GM23338 (cell line): Measurements from ENCODE around the gene SND1. TPM values are rescaled to one million over a fixed set of nuclear protein-coding genes. Genes with fewer than 3 reads are reported as not detected.

Experiments
- ATAC-seq: fragments of 200-7000 bp; cut with Tn5 transposase; 3 replicates; pipeline ENCODE4 v1.9.1; 2020
- DNase-seq: peaks from one replicate; pipeline ENCODE4 v3.0.0-alpha.2; 2015; ENCODE audit warnings: low spot score
- H2AFZ ChIP-seq: fragments of 200-600 bp; sonication (generic); 2 replicates; pipeline ENCODE4 v1.8.0; 2016; ENCODE audit warnings: antibody characterized with exemption, mild to moderate bottlenecking, moderate library complexity
- H3F3A ChIP-seq: fragments of 200-600 bp; sonication (generic); replicated peaks from 2 replicates; pipeline ENCODE4 v1.8.0; 2017; ENCODE audit warnings: antibody characterized with exemption, mixed run types, low read depth
- H3K27ac ChIP-seq: fragments of 200-600 bp; sonication (generic); 2 replicates; pipeline ENCODE4 v1.6.1; 2016; ENCODE audit warnings: low read depth
- H3K27me3 ChIP-seq: fragments of 200-600 bp; sonication (generic); 2 replicates; pipeline ENCODE4 v1.8.0; 2016; ENCODE audit warnings: mild to moderate bottlenecking, mixed run types, moderate library complexity; ENCODE audit not compliant: insufficient read depth
- H3K36me3 ChIP-seq: fragments of 200-600 bp; sonication (generic); 2 replicates; pipeline ENCODE4 v1.8.0; 2016; ENCODE audit warnings: mild to moderate bottlenecking; ENCODE audit not compliant: insufficient read depth
- H3K4me1 ChIP-seq: fragments of 200-600 bp; sonication (generic); 2 replicates; pipeline ENCODE4 v1.8.0; 2016; ENCODE audit warnings: mild to moderate bottlenecking, moderate library complexity; ENCODE audit not compliant: insufficient read depth
- H3K4me2 ChIP-seq: fragments of 200-600 bp; sonication (generic); 2 replicates; pipeline ENCODE4 v1.7.1; 2017; ENCODE audit warnings: mixed run types
- H3K4me3 ChIP-seq: fragments of 200-600 bp; sonication (generic); 2 replicates; pipeline ENCODE4 v1.6.1; 2016; ENCODE audit warnings: mixed run types
- H3K79me2 ChIP-seq: fragments of 200-600 bp; sonication (generic); replicated peaks from 2 replicates; pipeline ENCODE4 v1.8.0; 2017; ENCODE audit warnings: mild to moderate bottlenecking; ENCODE audit not compliant: insufficient read depth
- H3K9me2 ChIP-seq: fragments of 200-600 bp; sonication (generic); 2 replicates; pipeline ENCODE4 v1.8.0; 2017; ENCODE audit not compliant: insufficient read depth
- H4K20me1 ChIP-seq: fragments of 200-600 bp; sonication (generic); replicated peaks from 2 replicates; pipeline ENCODE4 v1.8.0; 2017; ENCODE audit warnings: mild to moderate bottlenecking; ENCODE audit not compliant: insufficient read depth
- H3K27ac Mint-ChIP-seq: 2 replicates; pipeline ENCODE4 v1.8.0; 2020; ENCODE audit warnings: inconsistent platforms, mild to moderate bottlenecking, moderate library complexity, mixed read lengths
- H3K27me3 Mint-ChIP-seq: 3 replicates; pipeline ENCODE4 v1.8.0; 2022; ENCODE audit warnings: low read depth, mild to moderate bottlenecking, moderate library complexity, mixed read lengths, inconsistent platforms; ENCODE audit not compliant: insufficient read depth, poor library complexity
- H3K36me3 Mint-ChIP-seq: 3 replicates; pipeline ENCODE4 v1.8.0; 2021; ENCODE audit warnings: low read depth, mild to moderate bottlenecking, inconsistent platforms, moderate library complexity, mixed read lengths
- H3K4me1 Mint-ChIP-seq: 3 replicates; pipeline ENCODE4 v1.8.0; 2020; ENCODE audit warnings: mild to moderate bottlenecking, inconsistent platforms, mixed read lengths
- H3K4me3 Mint-ChIP-seq: 3 replicates; pipeline ENCODE4 v1.8.0; 2021; ENCODE audit warnings: moderate library complexity, mild to moderate bottlenecking, inconsistent platforms, mixed read lengths
- H3K9me3 Mint-ChIP-seq: 3 replicates; pipeline ENCODE4 v1.8.0; 2020; ENCODE audit warnings: moderate library complexity, mild to moderate bottlenecking, inconsistent platforms, mixed read lengths
- CREB1 ChIP-seq: fragments of 250-450 bp; sonication (Bioruptor Pico); IDR thresholded peaks from 2 replicates; pipeline ENCODE4 v1.5.0; 2020; ENCODE audit warnings: low read depth, mild to moderate bottlenecking, moderate library complexity
- CTCF ChIP-seq, 2 experiments: fragments of 200-600 bp in 1 of 2; sonication (generic) in 1 of 2; conservative IDR thresholded peaks; 2 replicates each; pipeline versions ENCODE4 v1.5.1 to v1.6.1; 2016 to 2017; ENCODE audit warnings: antibody characterized with exemption in 2 of 2, low read depth in 2 of 2, mild to moderate bottlenecking in 2 of 2, moderate library complexity in 1 of 2
- ETS1 ChIP-seq: IDR thresholded peaks from 2 replicates; pipeline ENCODE4 v1.6.1; 2016; ENCODE audit warnings: antibody characterized with exemption
- EZH2 ChIP-seq: fragments of 200-600 bp; sonication (generic); IDR thresholded peaks from one replicate; pipeline ENCODE4 v1.8.0; 2017; ENCODE audit warnings: antibody characterized with exemption, mild to moderate bottlenecking, low read depth; ENCODE audit not compliant: unreplicated experiment
- EZH2phosphoT487 ChIP-seq: fragments of 200-600 bp; sonication (generic); IDR thresholded peaks from one replicate; pipeline ENCODE4 v1.8.1; 2018; ENCODE audit warnings: antibody characterized with exemption; ENCODE audit not compliant: unreplicated experiment
- JUNB ChIP-seq: IDR thresholded peaks from one replicate; pipeline ENCODE4 v1.6.1; 2016; ENCODE audit warnings: antibody characterized with exemption; ENCODE audit not compliant: unreplicated experiment
- POLR2AphosphoS5 ChIP-seq: IDR thresholded peaks from 2 replicates; pipeline ENCODE4 v1.6.1; 2016; ENCODE audit warnings: antibody characterized with exemption, low read depth
- REST ChIP-seq: IDR thresholded peaks from one replicate; pipeline ENCODE4 v1.6.1; 2018; ENCODE audit warnings: antibody characterized with exemption; ENCODE audit not compliant: unreplicated experiment
- STAT1 ChIP-seq: IDR thresholded peaks from one replicate; pipeline ENCODE4 v1.6.1; 2016; ENCODE audit warnings: antibody characterized with exemption; ENCODE audit not compliant: unreplicated experiment
- ZNF331 ChIP-seq: fragments of 250-450 bp; sonication (Bioruptor Pico); IDR thresholded peaks from 2 replicates; pipeline ENCODE4 v1.5.0; 2020; ENCODE audit warnings: low read depth, mild to moderate bottlenecking, moderate library complexity
- polyA plus RNA-seq: library from polyadenylated mRNA; unstranded; fragments of >200 nt; fragmentation: Nextera tagmentation; extraction: Ambion mirVana; gene quantifications from 2 replicates; pipeline ENCODE4 v1.2.1, GENCODE V29; 2016
- total RNA-seq: library from RNA; depleted of rRNA; stranded (reverse); fragments of >200 nt; shearing (Covaris generic); gene quantifications from 2 replicates; pipeline ENCODE4 v1.2.3, GENCODE V29; 2014

Gene SND1
- total and polyA plus RNA-seq, 2 experiments from 2014 or later = 107 to 254 TPM

GRCh38 chr7:127817466-127817865 is 165.5 kb downstream of the SND1 start (continued):
- no peak for TF ChIP-seq REST
- TF ChIP-seq POLR2AphosphoS5 = no peak
- no peak for TF ChIP-seq EZH2
- no peak for TF ChIP-seq ETS1
- no peak for TF ChIP-seq ZNF331 (CRISPR knock-in tag)

GRCh38 chr7:127818306-127818705 is 166.3 kb downstream of the SND1 start:
- H3K4me3 Mint-ChIP-seq = no peak overlapping the region
- H3K27ac Mint-ChIP-seq = no peak overlapping the region
- Histone ChIP-seq H4K20me1 (peaks cover 42% of the 10 kb centered on the region), H3K36me3 (no peaks in the 10 kb centered on the region), H3F3A (no peaks in the 10 kb centered on the region), H3K27me3 (no peaks in the 10 kb centered on the region), H3K9me2 (no peaks in the 10 kb centered on the region), H3K4me1 (peaks cover 61% of the 10 kb centered on the region), H3K4me3 (no peak overlapping the region), H3K4me2 (no peak overlapping the region), H3K79me2 (peaks cover 79% of the 10 kb centered on the region), H3K27ac (no peak overlapping the region), H2AFZ (no peak overlapping the region)
- H3K27me3 Mint-ChIP-seq = peaks cover 8% of the 10 kb centered on the region
- peaks cover 77% of the 10 kb centered on the region for H3K4me1 Mint-ChIP-seq
- H3K9me3 Mint-ChIP-seq = no peaks in the 10 kb centered on the region
- H3K36me3 Mint-ChIP-seq = no peaks in the 10 kb centered on the region
- DNase-seq (no peak), ATAC-seq (no peak)
- TF ChIP-seq JUNB = no peak
- no peak for TF ChIP-seq REST
- TF ChIP-seq STAT1 = no peak
- no peak for TF ChIP-seq EZH2
- TF ChIP-seq EZH2phosphoT487 = no peak
- no peak for TF ChIP-seq ETS1
- no peak for TF ChIP-seq CREB1 (CRISPR knock-in tag)
- TF ChIP-seq CTCF (conservative IDR thresholded peaks at IDR 0.05; ENCODE audit: low read depth in 2 of 2) = no peak
